Mammary epithelial cell (primary cell): ENCODE measurements around the gene PRKD1.

ENCODE experiments used
- CTCF ChIP-seq, 2 donors: IDR thresholded peaks in 1 of 2; conservative IDR thresholded peaks in 1 of 2; 2 replicates each; pipeline ENCODE4 v1.5.1; 2011 to 2012; ENCODE audit warnings: inconsistent platforms in 2 of 2, low read length in 2 of 2, mild to moderate bottlenecking in 2 of 2, control low read depth in 1 of 2, low read depth in 1 of 2; ENCODE audit not compliant: insufficient read depth in 1 of 2; ENCODE audit errors: extremely low read depth in 1 of 2
- EZH2 ChIP-seq: IDR thresholded peaks from 2 replicates; pipeline ENCODE4 v1.6.1; 2012; ENCODE audit warnings: low read length, inconsistent platforms, borderline replicate concordance

GRCh38 chr14:29802211-29802610, 125.4 kb downstream of the PRKD1 start:
- no peak for TF ChIP-seq CTCF (conservative IDR thresholded peaks at IDR 0.05 in 1 of 2, IDR thresholded peaks at IDR 0.05 in 1 of 2; ENCODE audit: extremely low read depth in 1 of 2, insufficient read depth in 1 of 2, low read depth in 1 of 2, low read length in 2 of 2)
- no peak for TF ChIP-seq EZH2
